Transverse colon (tissue), 4 donors: ENCODE measurements around the gene SEMA4A. TPM values are rescaled to one million over a fixed set of nuclear protein-coding genes. Genes with fewer than 3 reads are reported as not detected.
"Not testable (repeated sequence)": the region's sequence is repeated elsewhere in the genome, so short reads cannot be mapped to it uniquely, and the experiment has no call there.

Experiments
- DNase-seq: peaks from one replicate; pipeline ENCODE4 v3.0.0-alpha.2; 2019
- H3K27ac ChIP-seq, 4 donors: fragments of 200-600 bp; sonication (generic); 2 replicates each; pipeline ENCODE4 v1.5.1; 2016 to 2018; ENCODE audit warnings: inconsistent platforms in 4 of 4
- H3K27me3 ChIP-seq: fragments of 200-600 bp; sonication (generic); 2 replicates; pipeline ENCODE4 v1.5.1; 2017; ENCODE audit warnings: inconsistent platforms
- H3K36me3 ChIP-seq, 4 donors: fragments of 200-600 bp; sonication (generic); 2 replicates each; pipeline ENCODE4 v1.5.1; 2017 to 2019; ENCODE audit warnings: inconsistent platforms in 4 of 4
- H3K4me1 ChIP-seq, 4 donors: fragments of 200-600 bp; sonication (generic); 2 replicates each; pipeline ENCODE4 v1.5.1; 2017 to 2020; ENCODE audit warnings: inconsistent platforms in 4 of 4
- H3K4me3 ChIP-seq, 4 donors: fragments of 200-600 bp; sonication (generic); 1 replicate in 1 of 4; 2 replicates in 3 of 4; pipeline versions ENCODE4 v1.5.1 to v1.6.1; 2017 to 2019; ENCODE audit warnings: inconsistent platforms in 4 of 4
- H3K9me3 ChIP-seq, 2 donors: fragments of 200-600 bp; sonication (generic); 2 replicates each; pipeline ENCODE4 v1.5.1; 2017 to 2019; ENCODE audit warnings: inconsistent platforms in 2 of 2
- EP300 ChIP-seq: sonication (generic); formaldehyde crosslinking; IDR thresholded peaks from one replicate; pipeline ENCODE4 v1.6.1; 2017; ENCODE audit warnings: antibody characterized with exemption, low read depth
- POLR2A ChIP-seq: fragments of 450-650 bp; IDR thresholded peaks from one replicate; pipeline ENCODE4 v1.6.1; 2016; ENCODE audit warnings: antibody characterized with exemption, mild to moderate bottlenecking, moderate library complexity
- POLR2AphosphoS5 ChIP-seq, 3 donors: sonication (generic); formaldehyde crosslinking; IDR thresholded peaks; one replicate each; pipeline ENCODE4 v1.6.1; 2016; ENCODE audit warnings: antibody characterized with exemption in 3 of 3
- WGBS, 2 donors: methylation state at CpG; one replicate each; pipeline ENCODE4 v1.1.5; 2018; ENCODE audit warnings: low coverage in 1 of 2; 5-methylcytosine and 5-hydroxymethylcytosine counted together
- in situ Hi-C, 4 donors: fragments of 200-750 bp; cut with MboI; loops; one replicate each; pipeline versions ENCODE4 v1.15.0 to v1.15.1; 2017; ENCODE audit warnings: low sequenced_read_pairs in 3 of 4, low pct_ligation_motif_present in 1 of 4, low pct_unique_long_range_greater_than_20kb in 1 of 4
- intact Hi-C: fragments of 100-400 bp; cut with DNase I; formaldehyde crosslinking; loops from one replicate; pipeline ENCODE4 v1.15.1; 2023; ENCODE audit warnings: low total_unique reads
- total RNA-seq, 4 donors: library from RNA; depleted of rRNA; stranded (reverse); fragments of >200 nt; gene quantifications; one replicate each; pipeline ENCODE4 v1.1.0, GENCODE V29; 2016
- TF ChIP-seq, protein P1 (sequence below), 5 experiments: fragments of 200-600 bp in 3 of 5; fragments of 450-650 bp in 2 of 5; sonication (generic) in 3 of 5; IDR thresholded peaks; 1 replicate in 2 of 5; 2 replicates in 3 of 5; pipeline ENCODE4 v1.5.1; 2016 to 2017; ENCODE audit warnings: antibody characterized with exemption in 5 of 5, inconsistent platforms in 3 of 5, mild to moderate bottlenecking in 2 of 5, moderate library complexity in 1 of 5

Gene SEMA4A
- total RNA-seq, 4 donors from 2014 or later, result 2.6 to 6.0 (median 4.8) TPM; not detected in 1

GRCh38 chr1:156117414-156118176 is 35.8 kb upstream of the SEMA4A start:
- Histone ChIP-seq H3K36me3 (no peaks in the 10 kb centered on the region), H3K27ac (peak overlapping the region; percentile 96 to 100 (median 98)), H3K27me3 (no peaks in the 10 kb centered on the region), H3K4me3 (peak overlapping the region; percentile 5 to 99 (median 77)), H3K4me1 (peaks cover 32 to 79% (median 75%) of the 10 kb centered on the region in 4 donors), H3K9me3 (no peaks in the 10 kb centered on the region)
- intact Hi-C loops, result no loop called here
- in situ Hi-C loops, result no loop called here
- WGBS, 2 donors, result 32 to 46% methylated on average over 9 to 13 of the region's 13 CpGs
- TF ChIP-seq, protein P1, sequence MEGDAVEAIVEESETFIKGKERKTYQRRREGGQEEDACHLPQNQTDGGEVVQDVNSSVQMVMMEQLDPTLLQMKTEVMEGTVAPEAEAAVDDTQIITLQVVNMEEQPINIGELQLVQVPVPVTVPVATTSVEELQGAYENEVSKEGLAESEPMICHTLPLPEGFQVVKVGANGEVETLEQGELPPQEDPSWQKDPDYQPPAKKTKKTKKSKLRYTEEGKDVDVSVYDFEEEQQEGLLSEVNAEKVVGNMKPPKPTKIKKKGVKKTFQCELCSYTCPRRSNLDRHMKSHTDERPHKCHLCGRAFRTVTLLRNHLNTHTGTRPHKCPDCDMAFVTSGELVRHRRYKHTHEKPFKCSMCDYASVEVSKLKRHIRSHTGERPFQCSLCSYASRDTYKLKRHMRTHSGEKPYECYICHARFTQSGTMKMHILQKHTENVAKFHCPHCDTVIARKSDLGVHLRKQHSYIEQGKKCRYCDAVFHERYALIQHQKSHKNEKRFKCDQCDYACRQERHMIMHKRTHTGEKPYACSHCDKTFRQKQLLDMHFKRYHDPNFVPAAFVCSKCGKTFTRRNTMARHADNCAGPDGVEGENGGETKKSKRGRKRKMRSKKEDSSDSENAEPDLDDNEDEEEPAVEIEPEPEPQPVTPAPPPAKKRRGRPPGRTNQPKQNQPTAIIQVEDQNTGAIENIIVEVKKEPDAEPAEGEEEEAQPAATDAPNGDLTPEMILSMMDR (IDR thresholded peaks at IDR 0.05), result no peak
- TF ChIP-seq POLR2A, result no peak
- no peak for TF ChIP-seq POLR2AphosphoS5 (IDR thresholded peaks at IDR 0.05)
- TF ChIP-seq EP300, result no peak
- no peak for DNase-seq

GRCh38 chr1:156118177-156118868 is 35.1 kb upstream of the SEMA4A start:
- Histone ChIP-seq H3K27me3 (no peaks in the 10 kb centered on the region), H3K27ac (peak overlapping the region; percentile 96 to 100 (median 98)), H3K4me1 (peaks cover 40 to 81% (median 78%) of the 10 kb centered on the region in 4 donors), H3K4me3 (peak overlapping the region; percentile 5 to 99 (median 77)), H3K9me3 (no peaks in the 10 kb centered on the region), H3K36me3 (no peaks in the 10 kb centered on the region)
- in situ Hi-C loops (no loop called here), intact Hi-C loops (no loop called here)
- 17% methylated on average over 8 of the region's 8 CpGs; no CpG with 5 or more reads in 1 of the 2 donors for WGBS, 2 donors
- DNase-seq, result peak; percentile 88
- TF ChIP-seq POLR2AphosphoS5 (IDR thresholded peaks at IDR 0.05), result peak; percentile 93 to 97 (median 96)
- TF ChIP-seq EP300, result no peak
- peak; percentile 92 for TF ChIP-seq POLR2A
- TF ChIP-seq, protein P1 (IDR thresholded peaks at IDR 0.05), result no peak

DNA sequence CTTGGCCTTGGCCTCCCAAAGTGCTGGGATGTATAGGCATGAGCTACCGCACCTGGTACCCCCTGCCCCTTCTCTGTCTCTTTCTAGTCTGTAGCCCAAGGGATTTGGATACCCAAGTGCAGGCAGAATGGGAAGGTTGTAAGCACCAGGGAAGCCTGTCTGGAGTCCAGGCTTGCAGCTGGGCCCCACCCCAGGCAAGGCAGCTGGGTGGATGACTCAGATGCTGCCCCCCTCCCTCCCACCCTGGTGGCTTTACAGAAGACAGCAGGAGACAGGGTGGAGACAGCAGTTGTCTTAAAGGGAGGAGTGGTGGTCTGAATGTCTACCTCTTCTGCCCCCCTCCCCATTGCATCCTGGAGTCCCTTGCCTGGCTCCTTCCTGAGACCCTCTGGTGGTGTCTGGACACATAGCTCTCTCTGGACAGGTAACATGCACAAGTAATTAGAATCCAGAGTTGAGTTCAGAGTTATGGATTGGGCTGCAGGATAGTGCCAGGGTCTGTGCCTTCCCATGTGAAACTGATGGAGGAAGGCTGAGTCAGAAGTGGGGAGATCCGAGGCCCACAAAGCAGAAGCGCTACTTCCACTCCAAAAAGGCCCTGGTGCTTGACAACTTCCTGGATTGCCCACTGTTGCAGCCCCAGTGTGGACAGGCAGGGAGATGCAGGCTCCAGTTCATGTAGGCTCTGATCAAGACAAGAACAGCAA is 33.7 kb upstream of the SEMA4A start:
- H3K4me3 ChIP-seq, result peak overlapping the region in 2 of 4 donors; percentile 76 to 99
- in situ Hi-C loops (no loop called here), intact Hi-C loops (no loop called here)
- WGBS, 2 donors, result 43% methylated on average over 3 of the region's 3 CpGs; no CpG with 5 or more reads in 1 of the 2 donors
- H3K27me3 ChIP-seq, result no peaks in the 10 kb centered on the region
- TF ChIP-seq EP300 (no peak), POLR2A (peak; percentile 6), POLR2AphosphoS5 (IDR thresholded peaks at IDR 0.05) (peak; percentile 57 to 66 (median 65))
- peak overlapping the region; percentile 96 to 100 (median 98) for H3K27ac ChIP-seq
- no peaks in the 10 kb centered on the region for H3K36me3 ChIP-seq
- peak; percentile 69 for DNase-seq
- no peaks in the 10 kb centered on the region for H3K9me3 ChIP-seq
- peaks cover 52 to 84% (median 81%) of the 10 kb centered on the region in 4 donors for H3K4me1 ChIP-seq

- Histone ChIP-seq H3K4me3 (peak overlapping the region in 2 of 4 donors; percentile 76 to 99), H3K27me3 (no peaks in the 10 kb centered on the region), H3K4me1 (peaks cover 59 to 90% (median 87%) of the 10 kb centered on the region in 4 donors), H3K9me3 (no peaks in the 10 kb centered on the region), H3K27ac (peak overlapping the region; percentile 96 to 100 (median 98)), H3K36me3 (no peaks in the 10 kb centered on the region)
- no peak for DNase-seq
- WGBS, 2 donors, result 86 to 92% methylated on average over 2 to 3 of the region's 3 CpGs
- intact Hi-C loops, result no loop called here
- no peak for TF ChIP-seq POLR2AphosphoS5 (IDR thresholded peaks at IDR 0.05)
- TF ChIP-seq EP300, result no peak
- no peak for TF ChIP-seq POLR2A
- TF ChIP-seq, protein P1 (IDR thresholded peaks at IDR 0.05), result no peak
- in situ Hi-C loops, result no loop called here
Observed at GRCh38 chr1:156120318-156120717, 33.1 kb upstream of the SEMA4A start.

DNA sequence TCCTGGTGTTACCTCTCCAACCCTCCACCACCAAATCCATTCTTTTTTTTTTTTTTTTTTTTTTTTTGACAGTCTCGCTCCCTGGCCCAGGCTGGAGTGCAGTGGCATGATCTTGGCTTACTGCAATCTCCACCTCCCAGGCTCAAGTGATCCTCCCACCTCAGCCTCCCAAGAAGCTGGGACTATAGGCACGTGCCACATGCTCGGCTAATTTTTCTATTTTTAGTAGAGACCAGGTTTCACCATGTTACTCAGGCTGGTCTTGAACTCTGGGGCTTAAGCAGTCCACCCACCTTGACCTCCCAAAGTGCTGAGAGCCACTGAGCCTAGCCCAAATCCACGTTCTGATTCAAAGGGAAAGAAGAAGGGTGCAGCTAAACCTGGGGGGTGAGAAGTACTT is 32.4 kb upstream of the SEMA4A start:
- Histone ChIP-seq H3K27ac (peak overlapping the region; percentile 96 to 100 (median 98)), H3K4me1 (peaks cover 66 to 97% (median 94%) of the 10 kb centered on the region in 4 donors), H3K4me3 (peak overlapping the region in 1 of 4 donors; percentile 37)
- H3K27me3 ChIP-seq, in situ Hi-C loops, H3K9me3 ChIP-seq, intact Hi-C loops, H3K36me3 ChIP-seq, DNase-seq: not testable (repeated sequence)
- WGBS, 2 donors, result 32 to 40% methylated on average over 2 to 4 of the region's 4 CpGs
